NB4 (cell line): Measurements from ENCODE around the gene ECT2.

Experiments
- DNase-seq: peaks from one replicate; pipeline ENCODE4 v3.0.0; 2010; ENCODE audit warnings: low read depth
- H3K4me3 ChIP-seq: one replicate; pipeline ENCODE4 v1.5.1; 2011; ENCODE audit warnings: mild to moderate bottlenecking, low read depth, low read length, moderate library complexity
- CTCF ChIP-seq: IDR thresholded peaks from one replicate; pipeline ENCODE4 v1.5.1; 2012; ENCODE audit warnings: low read depth, low read length
- MAX ChIP-seq: IDR thresholded peaks from 2 replicates; pipeline ENCODE4 v1.6.1; 2011; ENCODE audit warnings: low read depth, low read length
- MYC ChIP-seq: IDR thresholded peaks from 2 replicates; pipeline ENCODE4 v1.6.1; 2011; ENCODE audit warnings: low read depth, low read length
- POLR2A ChIP-seq: IDR thresholded peaks from 2 replicates; pipeline ENCODE4 v1.6.1; 2011; ENCODE audit warnings: mild to moderate bottlenecking; ENCODE audit not compliant: insufficient read length; ENCODE audit errors: extremely low read depth

ECT2 gene

GRCh38 chr3:172836390-172836997 is 86.0 kb downstream of the ECT2 start:
- DNase-seq, result peak; percentile 57
- peak; percentile 66 for TF ChIP-seq CTCF
- TF ChIP-seq POLR2A, result no peak
- no peak overlapping the region for H3K4me3 ChIP-seq

- DNase-seq, result no peak
- no peak for TF ChIP-seq POLR2A
- no peak for TF ChIP-seq CTCF
- TF ChIP-seq MAX, result no peak
- no peak overlapping the region for H3K4me3 ChIP-seq
Measured at GRCh38 chr3:172839679-172840078, 89.2 kb downstream of the ECT2 start.

GRCh38 chr3:172840463-172840862 is 89.9 kb downstream of the ECT2 start:
- TF ChIP-seq MYC, result no peak
- no peak for TF ChIP-seq POLR2A
- no peak for TF ChIP-seq MAX
- TF ChIP-seq CTCF, result no peak
- no peak for DNase-seq
- H3K4me3 ChIP-seq, result no peak overlapping the region

- no peak for TF ChIP-seq CTCF
- TF ChIP-seq POLR2A, result no peak
- no peak for TF ChIP-seq MYC
- TF ChIP-seq MAX, result no peak
- H3K4me3 ChIP-seq, result no peak overlapping the region
- DNase-seq, result no peak
Measured at GRCh38 chr3:172840913-172841312, 90.4 kb downstream of the ECT2 start.

GRCh38 chr3:172844428-172844827 is 93.9 kb downstream of the ECT2 start:
- DNase-seq, result no peak
- no peak overlapping the region for H3K4me3 ChIP-seq
- TF ChIP-seq POLR2A (no peak), MAX (no peak), CTCF (no peak), MYC (no peak)

GRCh38 chr3:172846103-172846561 is 95.6 kb downstream of the ECT2 start:
- peak; percentile 56 for DNase-seq
- H3K4me3 ChIP-seq, result no peak overlapping the region
- no peak for TF ChIP-seq POLR2A
